Bronchial epithelial cell (primary cell): Measurements from ENCODE around the gene NKAIN2. TPM values are rescaled to one million over a fixed set of nuclear protein-coding genes. Genes with fewer than 3 reads are reported as not detected.

Experiments used
- DNase-seq: peaks from one replicate; pipeline ENCODE4 v3.0.0-alpha.2; 2010; ENCODE audit warnings: low read depth
- FAIRE-seq: peaks from 2 replicates; lab custom pipeline; 2011; peaks lifted over from hg19 to GRCh38; lab: Jason Lieb, UNC
- H3K27me3 ChIP-seq: 2 replicates; pipeline ENCODE4 v1.5.1; 2011; ENCODE audit warnings: low read length; ENCODE audit not compliant: control insufficient read depth, insufficient read depth
- H3K36me3 ChIP-seq: 2 replicates; pipeline ENCODE4 v1.5.1; 2011; ENCODE audit warnings: low read length; ENCODE audit not compliant: control insufficient read depth, insufficient read depth
- H3K4me3 ChIP-seq: 2 replicates; pipeline ENCODE4 v1.5.1; 2011; ENCODE audit warnings: mild to moderate bottlenecking, low read depth, low read length, control low read depth
- total RNA-seq: library from RNA; depleted of rRNA; stranded (reverse); fragments of >200 nt; gene quantifications from 2 replicates; pipeline ENCODE4 v1.2.1, GENCODE V29; 2014
- TF ChIP-seq, protein P1 (sequence below): IDR thresholded peaks from 2 replicates; pipeline ENCODE4 v1.5.1; 2011; ENCODE audit warnings: mild to moderate bottlenecking, moderate library complexity, low read length, control low read depth, inconsistent platforms; ENCODE audit not compliant: insufficient read depth, severe bottlenecking

NKAIN2 gene
- total RNA-seq, 1 donor from 2014 or later: under 0.01 TPM

DNA sequence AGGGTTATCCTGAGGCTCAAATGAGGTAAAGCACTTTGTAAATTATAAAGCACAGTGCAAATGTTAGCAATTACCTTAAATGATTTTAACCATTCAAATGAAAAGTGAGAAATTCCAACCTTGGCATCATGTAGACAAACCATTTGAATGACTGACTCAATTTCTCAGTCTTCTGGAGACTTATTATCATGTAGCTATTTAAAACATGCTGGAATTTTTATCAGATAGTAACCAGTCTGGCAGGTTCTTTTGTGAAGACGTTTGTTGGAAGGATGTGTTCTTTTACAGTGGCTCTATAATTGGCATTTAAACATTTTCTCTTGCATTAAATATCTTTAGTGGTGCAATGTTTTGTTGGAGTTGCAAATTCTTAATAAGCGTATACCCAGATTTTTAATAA, 386.6 kb downstream of the NKAIN2 start:
- no peak for DNase-seq
- no peak for FAIRE-seq

DNA sequence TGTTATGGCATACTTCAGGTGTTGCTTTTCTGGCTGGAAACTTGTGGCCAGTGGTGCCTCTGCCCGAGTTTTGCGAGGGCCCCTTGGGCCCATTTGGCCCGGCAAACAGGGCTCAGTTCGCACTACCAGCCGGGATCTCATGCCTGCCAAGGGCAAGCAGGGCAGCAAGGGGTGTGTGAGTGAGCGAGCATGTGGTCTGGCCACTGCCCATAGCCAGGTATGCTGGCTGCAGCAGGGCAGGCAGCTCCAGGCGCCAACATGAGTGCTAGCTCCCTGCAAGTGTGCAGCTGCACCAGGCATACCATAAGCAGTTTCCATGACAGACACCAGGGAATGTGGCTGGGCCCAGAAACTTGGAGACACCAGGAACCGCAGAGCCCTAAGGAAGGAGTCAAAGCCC, 389.5 kb downstream of the NKAIN2 start:
- no peak for FAIRE-seq
- DNase-seq: no peak
- H3K36me3 ChIP-seq: no peaks in the 10 kb centered on the region
- H3K4me3 ChIP-seq: no peak overlapping the region
- TF ChIP-seq, protein P1, sequence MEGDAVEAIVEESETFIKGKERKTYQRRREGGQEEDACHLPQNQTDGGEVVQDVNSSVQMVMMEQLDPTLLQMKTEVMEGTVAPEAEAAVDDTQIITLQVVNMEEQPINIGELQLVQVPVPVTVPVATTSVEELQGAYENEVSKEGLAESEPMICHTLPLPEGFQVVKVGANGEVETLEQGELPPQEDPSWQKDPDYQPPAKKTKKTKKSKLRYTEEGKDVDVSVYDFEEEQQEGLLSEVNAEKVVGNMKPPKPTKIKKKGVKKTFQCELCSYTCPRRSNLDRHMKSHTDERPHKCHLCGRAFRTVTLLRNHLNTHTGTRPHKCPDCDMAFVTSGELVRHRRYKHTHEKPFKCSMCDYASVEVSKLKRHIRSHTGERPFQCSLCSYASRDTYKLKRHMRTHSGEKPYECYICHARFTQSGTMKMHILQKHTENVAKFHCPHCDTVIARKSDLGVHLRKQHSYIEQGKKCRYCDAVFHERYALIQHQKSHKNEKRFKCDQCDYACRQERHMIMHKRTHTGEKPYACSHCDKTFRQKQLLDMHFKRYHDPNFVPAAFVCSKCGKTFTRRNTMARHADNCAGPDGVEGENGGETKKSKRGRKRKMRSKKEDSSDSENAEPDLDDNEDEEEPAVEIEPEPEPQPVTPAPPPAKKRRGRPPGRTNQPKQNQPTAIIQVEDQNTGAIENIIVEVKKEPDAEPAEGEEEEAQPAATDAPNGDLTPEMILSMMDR: no peak
- no peaks in the 10 kb centered on the region for H3K27me3 ChIP-seq

More for the DNA sequence above, 386.6 kb downstream of the NKAIN2 start:
- H3K36me3 ChIP-seq: no peaks in the 10 kb centered on the region
- H3K4me3 ChIP-seq: no peak overlapping the region
- H3K27me3 ChIP-seq: no peaks in the 10 kb centered on the region
- TF ChIP-seq, protein P1: no peak

DNA sequence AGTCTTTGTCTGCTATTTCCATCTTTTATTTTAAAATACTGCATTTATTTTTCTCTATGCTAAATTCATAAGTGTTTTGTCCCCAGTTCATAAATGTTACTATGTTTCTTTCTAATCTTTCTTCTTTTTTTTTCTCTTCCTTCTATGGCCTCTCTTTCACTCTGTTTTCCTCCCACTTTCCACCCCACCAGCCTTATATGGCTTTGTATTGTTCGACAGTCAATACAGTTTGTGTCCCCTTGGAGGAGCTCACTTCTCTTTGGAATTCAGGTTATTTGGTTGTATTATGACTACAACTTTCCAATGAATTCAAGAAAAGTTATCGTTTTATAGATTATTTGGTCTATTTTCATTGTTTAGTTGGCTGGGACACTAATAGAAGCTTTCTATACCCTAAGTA, 393.5 kb downstream of the NKAIN2 start:
- no peak for DNase-seq
- FAIRE-seq: no peak
- no peaks in the 10 kb centered on the region for H3K27me3 ChIP-seq

DNA sequence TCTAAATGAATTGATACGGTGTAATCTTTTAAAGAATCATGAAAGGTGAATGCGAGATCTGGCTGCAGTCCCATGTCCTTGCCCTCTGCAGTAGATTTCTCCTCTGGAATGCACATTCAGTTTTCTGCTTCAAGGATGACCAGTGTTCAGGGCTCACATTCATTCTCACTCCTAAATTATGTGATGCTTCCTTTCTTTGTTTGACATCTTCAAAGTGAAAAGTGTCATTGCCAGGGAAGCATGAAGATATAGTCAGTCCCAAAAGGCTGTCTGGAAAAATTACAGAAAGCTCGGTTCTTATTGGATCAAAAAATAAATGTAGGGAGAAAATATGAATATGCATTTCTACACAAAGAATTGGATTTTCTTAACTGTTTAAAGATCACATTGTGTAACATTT, 395.6 kb downstream of the NKAIN2 start:
- TF ChIP-seq, protein P1: no peak
- FAIRE-seq (no peak), DNase-seq (no peak)
- Histone ChIP-seq H3K27me3 (no peaks in the 10 kb centered on the region), H3K36me3 (no peaks in the 10 kb centered on the region), H3K4me3 (no peak overlapping the region)

More for the DNA sequence above, 393.5 kb downstream of the NKAIN2 start:
- Histone ChIP-seq H3K4me3 (no peak overlapping the region), H3K36me3 (no peaks in the 10 kb centered on the region)
- TF ChIP-seq, protein P1: no peak

DNA sequence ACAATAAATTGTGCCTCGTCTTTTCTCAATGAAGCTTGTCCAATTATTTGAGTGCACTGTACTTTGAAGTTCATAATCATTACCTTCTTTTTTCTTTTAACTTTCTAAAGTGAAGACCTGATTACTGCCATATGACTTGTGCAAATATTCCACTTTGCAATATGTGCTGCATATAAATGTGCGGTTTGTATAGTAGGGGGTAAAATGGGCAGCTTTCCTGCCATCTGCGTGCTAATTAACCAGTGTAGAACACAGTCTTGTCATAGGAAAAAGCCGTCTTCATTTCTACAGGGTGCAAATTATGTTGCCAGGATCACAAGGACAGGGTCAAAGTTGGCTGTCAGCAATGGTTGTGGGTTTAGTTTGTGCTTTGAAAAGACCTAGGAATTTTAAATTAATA, 397.0 kb downstream of the NKAIN2 start:
- no peak for DNase-seq
- Histone ChIP-seq H3K27me3 (no peaks in the 10 kb centered on the region), H3K36me3 (no peaks in the 10 kb centered on the region), H3K4me3 (no peak overlapping the region)
- FAIRE-seq: no peak
- TF ChIP-seq, protein P1: no peak
